Measurements from ENCODE around the gene ABLIM3.
A peak's percentile ranks its signal among the peaks of the same experiment; 100 is the strongest.

ABLIM3 gene

GRCh38 chr5:149141224-149141956 is at the start of gene ABLIM3:
ABLIM3 (plus strand) TSS chr5:149141493; CDS start chr5:149142096, 603 bp downstream.
- DNase-seq, result peak; percentile 85 to 89

- no peak for DNase-seq
These were observed 47.7 kb upstream of the ABLIM3 start for GRCh38 chr5:149093625-149094024.

GRCh38 chr5:149094996-149095395 is 46.3 kb upstream of the ABLIM3 start:
- no peak for DNase-seq

- DNase-seq, result no peak
These were observed 41.4 kb upstream of the ABLIM3 start for GRCh38 chr5:149099920-149100319.

GRCh38 chr5:149100331-149100730 is 41.0 kb upstream of the ABLIM3 start:
- DNase-seq, result no peak

GRCh38 chr5:149108651-149109280 is 32.5 kb upstream of the ABLIM3 start:
- no peak for DNase-seq

GRCh38 chr5:149110406-149110805 is 30.9 kb upstream of the ABLIM3 start:
- no peak for DNase-seq

GRCh38 chr5:149113669-149114068 is 27.6 kb upstream of the ABLIM3 start:
- DNase-seq, result no peak

- DNase-seq, result peak; percentile 34 to 42
These were observed 26.6 kb upstream of the ABLIM3 start for GRCh38 chr5:149114403-149115312.

GRCh38 chr5:149117970-149118369 is 23.3 kb upstream of the ABLIM3 start:
- DNase-seq, result no peak

- DNase-seq, result no peak
These were observed 22.8 kb upstream of the ABLIM3 start for GRCh38 chr5:149118463-149118862.

GRCh38 chr5:149121145-149121544 is 20.1 kb upstream of the ABLIM3 start:
- DNase-seq, result no peak

GRCh38 chr5:149123211-149123610 is 18.1 kb upstream of the ABLIM3 start:
- DNase-seq, result no peak

GRCh38 chr5:149125386-149125891 is 15.9 kb upstream of the ABLIM3 start:
- DNase-seq, result no peak

GRCh38 chr5:149126906-149127305 is 14.4 kb upstream of the ABLIM3 start:
- no peak for DNase-seq

GRCh38 chr5:149127394-149127955 is 13.8 kb upstream of the ABLIM3 start:
- DNase-seq, result no peak

GRCh38 chr5:149128023-149128875 is 13.0 kb upstream of the ABLIM3 start:
- DNase-seq, result peak; percentile 25 to 37

GRCh38 chr5:149129181-149129580 is 12.1 kb upstream of the ABLIM3 start:
- no peak for DNase-seq

GRCh38 chr5:149130121-149130914 is 11.0 kb upstream of the ABLIM3 start:
- DNase-seq, result no peak

- no peak for DNase-seq
These were observed 8.8 kb upstream of the ABLIM3 start for GRCh38 chr5:149132474-149132873.
